ENCODE results near the gene DNAH1.

Gene DNAH1

GRCh38 chr3:52349611-52350395 lies 33.7 kb downstream of the DNAH1 start:
- no peaks in the 10 kb centered on the region for H3K9me3 Mint-ChIP-seq
- no peaks in the 10 kb centered on the region for H3K4me1 Mint-ChIP-seq (ENCODE audit: low read depth)
- no peaks in the 10 kb centered on the region for H3K36me3 Mint-ChIP-seq (ENCODE audit: low read depth)
- no peaks in the 10 kb centered on the region for H3K27me3 Mint-ChIP-seq (ENCODE audit: low read depth)
- peak overlapping the region; percentile 52 for H3K27ac Mint-ChIP-seq
- H3K4me3 Mint-ChIP-seq: no peak overlapping the region

- Mint-ChIP-seq H3K9me3 (no peaks in the 10 kb centered on the region), H3K36me3 (ENCODE audit: low read depth) (peaks cover 2% of the 10 kb centered on the region), H3K27me3 (ENCODE audit: low read depth) (no peaks in the 10 kb centered on the region), H3K4me1 (ENCODE audit: low read depth) (no peaks in the 10 kb centered on the region), H3K4me3 (no peak overlapping the region), H3K27ac (no peak overlapping the region)
Measured at GRCh38 chr3:52350416-52350815, 34.3 kb downstream of the DNAH1 start.

GRCh38 chr3:52350981-52351761 lies 35.1 kb downstream of the DNAH1 start:
- Mint-ChIP-seq H3K9me3 (no peaks in the 10 kb centered on the region), H3K27ac (no peak overlapping the region), H3K4me3 (no peak overlapping the region), H3K36me3 (ENCODE audit: low read depth) (peaks cover 2% of the 10 kb centered on the region), H3K4me1 (ENCODE audit: low read depth) (no peaks in the 10 kb centered on the region), H3K27me3 (ENCODE audit: low read depth) (no peaks in the 10 kb centered on the region)

- peaks cover 2% of the 10 kb centered on the region for H3K36me3 Mint-ChIP-seq (ENCODE audit: low read depth)
- H3K4me1 Mint-ChIP-seq (ENCODE audit: low read depth): no peaks in the 10 kb centered on the region
- no peaks in the 10 kb centered on the region for H3K27me3 Mint-ChIP-seq (ENCODE audit: low read depth)
- no peak overlapping the region for H3K27ac Mint-ChIP-seq
- no peak overlapping the region for H3K4me3 Mint-ChIP-seq
- H3K9me3 Mint-ChIP-seq: no peaks in the 10 kb centered on the region
Measured at GRCh38 chr3:52351762-52352368, 35.7 kb downstream of the DNAH1 start.

- Mint-ChIP-seq H3K36me3 (ENCODE audit: low read depth) (peaks cover 2% of the 10 kb centered on the region), H3K4me3 (no peak overlapping the region), H3K9me3 (no peaks in the 10 kb centered on the region), H3K27ac (no peak overlapping the region), H3K27me3 (ENCODE audit: low read depth) (no peaks in the 10 kb centered on the region), H3K4me1 (ENCODE audit: low read depth) (no peaks in the 10 kb centered on the region)
Measured at GRCh38 chr3:52352566-52352965, 36.4 kb downstream of the DNAH1 start.

GRCh38 chr3:52353291-52353855 lies 37.3 kb downstream of the DNAH1 start:
- no peak overlapping the region for H3K27ac Mint-ChIP-seq

GRCh38 chr3:52354676-52355075 lies 38.6 kb downstream of the DNAH1 start:
- H3K36me3 Mint-ChIP-seq (ENCODE audit: low read depth): peaks cover 4% of the 10 kb centered on the region
- H3K9me3 Mint-ChIP-seq: no peaks in the 10 kb centered on the region
- no peak overlapping the region for H3K27ac Mint-ChIP-seq
- no peaks in the 10 kb centered on the region for H3K4me1 Mint-ChIP-seq (ENCODE audit: low read depth)
- no peak overlapping the region for H3K4me3 Mint-ChIP-seq
- H3K27me3 Mint-ChIP-seq (ENCODE audit: low read depth): no peaks in the 10 kb centered on the region

More at GRCh38 chr3:52353291-52353855, 37.3 kb downstream of the DNAH1 start:
- Mint-ChIP-seq H3K4me3 (no peak overlapping the region), H3K27me3 (ENCODE audit: low read depth) (no peaks in the 10 kb centered on the region), H3K36me3 (ENCODE audit: low read depth) (peaks cover 2% of the 10 kb centered on the region), H3K4me1 (ENCODE audit: low read depth) (no peaks in the 10 kb centered on the region), H3K9me3 (no peaks in the 10 kb centered on the region)

GRCh38 chr3:52355526-52355925 lies 39.4 kb downstream of the DNAH1 start:
- Mint-ChIP-seq H3K4me1 (ENCODE audit: low read depth) (no peaks in the 10 kb centered on the region), H3K36me3 (ENCODE audit: low read depth) (peaks cover 5% of the 10 kb centered on the region), H3K27ac (no peak overlapping the region), H3K4me3 (no peak overlapping the region), H3K27me3 (ENCODE audit: low read depth) (no peaks in the 10 kb centered on the region), H3K9me3 (no peaks in the 10 kb centered on the region)

- peaks cover 5% of the 10 kb centered on the region for H3K36me3 Mint-ChIP-seq (ENCODE audit: low read depth)
- no peak overlapping the region for H3K4me3 Mint-ChIP-seq
Measured at GRCh38 chr3:52356126-52356525, 40.0 kb downstream of the DNAH1 start.

GRCh38 chr3:52357151-52358080 lies 41.3 kb downstream of the DNAH1 start:
- Mint-ChIP-seq H3K27ac (no peak overlapping the region), H3K4me3 (no peak overlapping the region), H3K36me3 (ENCODE audit: low read depth) (peaks cover 5% of the 10 kb centered on the region)

More at GRCh38 chr3:52356126-52356525, 40.0 kb downstream of the DNAH1 start:
- Mint-ChIP-seq H3K9me3 (no peaks in the 10 kb centered on the region), H3K4me1 (ENCODE audit: low read depth) (no peaks in the 10 kb centered on the region), H3K27ac (no peak overlapping the region), H3K27me3 (ENCODE audit: low read depth) (no peaks in the 10 kb centered on the region)

GRCh38 chr3:52358362-52358940 lies 42.3 kb downstream of the DNAH1 start:
- no peak overlapping the region for H3K4me3 Mint-ChIP-seq
- no peaks in the 10 kb centered on the region for H3K4me1 Mint-ChIP-seq (ENCODE audit: low read depth)
- H3K27ac Mint-ChIP-seq: no peak overlapping the region
- peaks cover 5% of the 10 kb centered on the region for H3K36me3 Mint-ChIP-seq (ENCODE audit: low read depth)
- no peaks in the 10 kb centered on the region for H3K9me3 Mint-ChIP-seq
- no peaks in the 10 kb centered on the region for H3K27me3 Mint-ChIP-seq (ENCODE audit: low read depth)

More at GRCh38 chr3:52357151-52358080, 41.3 kb downstream of the DNAH1 start:
- no peaks in the 10 kb centered on the region for H3K4me1 Mint-ChIP-seq (ENCODE audit: low read depth)
- no peaks in the 10 kb centered on the region for H3K9me3 Mint-ChIP-seq
- no peaks in the 10 kb centered on the region for H3K27me3 Mint-ChIP-seq (ENCODE audit: low read depth)

- Mint-ChIP-seq H3K4me3 (no peak overlapping the region), H3K9me3 (no peaks in the 10 kb centered on the region), H3K27ac (no peak overlapping the region), H3K27me3 (ENCODE audit: low read depth) (no peaks in the 10 kb centered on the region), H3K4me1 (ENCODE audit: low read depth) (no peaks in the 10 kb centered on the region), H3K36me3 (ENCODE audit: low read depth) (peaks cover 11% of the 10 kb centered on the region)
Measured at GRCh38 chr3:52359116-52359855, 43.2 kb downstream of the DNAH1 start.

GRCh38 chr3:52361011-52361410 lies 44.9 kb downstream of the DNAH1 start:
- Mint-ChIP-seq H3K4me3 (no peak overlapping the region), H3K4me1 (ENCODE audit: low read depth) (no peaks in the 10 kb centered on the region), H3K27me3 (ENCODE audit: low read depth) (no peaks in the 10 kb centered on the region), H3K27ac (no peak overlapping the region), H3K36me3 (ENCODE audit: low read depth) (peaks cover 10% of the 10 kb centered on the region), H3K9me3 (no peaks in the 10 kb centered on the region)
